Peyer's patch (tissue), 4 donors: Measurements from ENCODE around the gene BIN2.

Source experiments
- POLR2A ChIP-seq, 2 donors: fragments of 450-650 bp; IDR thresholded peaks; one replicate each; pipeline ENCODE4 v1.5.1; 2017; ENCODE audit warnings: antibody characterized with exemption in 2 of 2, mild to moderate bottlenecking in 2 of 2, moderate library complexity in 2 of 2
- TF ChIP-seq, protein P1 (sequence below), 6 experiments: fragments of 450-650 bp in 4 of 6; fragments of 200-600 bp in 2 of 6; sonication (generic) in 1 of 6; IDR thresholded peaks; one replicate each; pipeline ENCODE4 v1.5.1; 2017 to 2019; ENCODE audit warnings: antibody characterized with exemption in 6 of 6, mild to moderate bottlenecking in 3 of 6, moderate library complexity in 1 of 6

- TF ChIP-seq, protein P1, sequence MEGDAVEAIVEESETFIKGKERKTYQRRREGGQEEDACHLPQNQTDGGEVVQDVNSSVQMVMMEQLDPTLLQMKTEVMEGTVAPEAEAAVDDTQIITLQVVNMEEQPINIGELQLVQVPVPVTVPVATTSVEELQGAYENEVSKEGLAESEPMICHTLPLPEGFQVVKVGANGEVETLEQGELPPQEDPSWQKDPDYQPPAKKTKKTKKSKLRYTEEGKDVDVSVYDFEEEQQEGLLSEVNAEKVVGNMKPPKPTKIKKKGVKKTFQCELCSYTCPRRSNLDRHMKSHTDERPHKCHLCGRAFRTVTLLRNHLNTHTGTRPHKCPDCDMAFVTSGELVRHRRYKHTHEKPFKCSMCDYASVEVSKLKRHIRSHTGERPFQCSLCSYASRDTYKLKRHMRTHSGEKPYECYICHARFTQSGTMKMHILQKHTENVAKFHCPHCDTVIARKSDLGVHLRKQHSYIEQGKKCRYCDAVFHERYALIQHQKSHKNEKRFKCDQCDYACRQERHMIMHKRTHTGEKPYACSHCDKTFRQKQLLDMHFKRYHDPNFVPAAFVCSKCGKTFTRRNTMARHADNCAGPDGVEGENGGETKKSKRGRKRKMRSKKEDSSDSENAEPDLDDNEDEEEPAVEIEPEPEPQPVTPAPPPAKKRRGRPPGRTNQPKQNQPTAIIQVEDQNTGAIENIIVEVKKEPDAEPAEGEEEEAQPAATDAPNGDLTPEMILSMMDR (IDR thresholded peaks at IDR 0.05), result no peak
- TF ChIP-seq POLR2A (IDR thresholded peaks at IDR 0.05), result no peak
Observed at GRCh38 chr12:51281202-51281924, 42.6 kb downstream of the BIN2 start.
